Measurements from ENCODE around the gene ARHGEF2.
"Not testable (repeated sequence)": the region's sequence is repeated elsewhere in the genome, so short reads cannot be mapped to it uniquely, and the experiment has no call there.

Gene ARHGEF2

DNA sequence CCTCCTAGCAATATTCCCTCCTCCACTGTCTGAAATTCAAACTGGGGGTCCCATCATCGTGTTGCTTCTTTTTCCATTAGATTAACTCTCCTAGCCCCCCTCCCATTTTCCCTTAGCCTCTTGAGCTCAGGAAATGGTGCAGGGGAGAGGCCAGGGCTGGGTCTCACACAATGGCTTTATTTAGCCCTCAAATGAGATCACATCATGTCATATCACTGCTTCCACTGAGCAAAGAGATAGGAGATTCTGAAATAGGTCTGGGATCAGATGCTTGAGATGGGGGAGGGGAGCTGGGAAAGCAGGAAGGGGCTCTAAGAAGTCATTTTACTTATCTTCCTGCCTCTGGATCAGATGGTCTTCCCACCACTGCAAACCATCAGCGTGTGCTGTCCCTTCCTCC, 17.8 kb upstream of the ARHGEF2 start:
- no peaks in the 10 kb centered on the region for H3K27me3 ChIP-seq
- H4K20me1 ChIP-seq: no peaks in the 10 kb centered on the region
- no peaks in the 10 kb centered on the region for H3K36me3 ChIP-seq
- H3K4me3 ChIP-seq: no peak overlapping the region
- H3K9me3 ChIP-seq: no peaks in the 10 kb centered on the region
- no peak overlapping the region for H3K27ac ChIP-seq
- no peak for TF ChIP-seq Cebpa-rat (IDR thresholded peaks at IDR 0.05)
- H3K4me1 ChIP-seq: peaks cover 19% of the 10 kb centered on the region
- H3K4me2 ChIP-seq: peak overlapping the region; percentile 14; the same call in 1 of the 2 replicates
- H3K9ac ChIP-seq: no peak overlapping the region

DNA sequence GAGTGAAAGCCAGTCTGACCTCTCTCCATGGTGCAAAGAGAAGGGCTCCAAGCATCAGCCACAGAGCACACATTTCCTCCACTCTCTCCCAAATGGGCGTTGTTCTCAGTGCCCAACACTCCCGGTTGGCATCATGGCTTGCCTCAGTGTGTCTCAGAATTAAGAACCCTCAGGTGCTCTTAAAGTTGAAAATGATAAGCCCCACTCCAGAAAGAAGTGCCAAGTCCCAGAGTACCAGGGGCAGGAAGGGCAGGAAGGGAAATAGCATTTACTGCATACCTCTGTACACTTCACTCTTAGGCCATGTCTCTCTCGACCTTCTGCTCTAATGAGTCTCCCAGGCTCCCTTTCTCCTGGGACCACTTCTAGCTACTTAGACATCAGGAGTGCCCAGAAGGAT, 15.2 kb upstream of the ARHGEF2 start:
- Histone ChIP-seq H3K36me3 (no peaks in the 10 kb centered on the region), H3K4me2 (no peak overlapping the region), H4K20me1 (no peaks in the 10 kb centered on the region), H3K9ac (no peak overlapping the region), H3K4me3 (no peak overlapping the region), H3K9me3 (no peaks in the 10 kb centered on the region), H3K4me1 (peaks cover 36% of the 10 kb centered on the region), H3K27me3 (no peaks in the 10 kb centered on the region), H3K27ac (no peak overlapping the region)
- no peak for TF ChIP-seq Cebpa-rat (IDR thresholded peaks at IDR 0.05)

DNA sequence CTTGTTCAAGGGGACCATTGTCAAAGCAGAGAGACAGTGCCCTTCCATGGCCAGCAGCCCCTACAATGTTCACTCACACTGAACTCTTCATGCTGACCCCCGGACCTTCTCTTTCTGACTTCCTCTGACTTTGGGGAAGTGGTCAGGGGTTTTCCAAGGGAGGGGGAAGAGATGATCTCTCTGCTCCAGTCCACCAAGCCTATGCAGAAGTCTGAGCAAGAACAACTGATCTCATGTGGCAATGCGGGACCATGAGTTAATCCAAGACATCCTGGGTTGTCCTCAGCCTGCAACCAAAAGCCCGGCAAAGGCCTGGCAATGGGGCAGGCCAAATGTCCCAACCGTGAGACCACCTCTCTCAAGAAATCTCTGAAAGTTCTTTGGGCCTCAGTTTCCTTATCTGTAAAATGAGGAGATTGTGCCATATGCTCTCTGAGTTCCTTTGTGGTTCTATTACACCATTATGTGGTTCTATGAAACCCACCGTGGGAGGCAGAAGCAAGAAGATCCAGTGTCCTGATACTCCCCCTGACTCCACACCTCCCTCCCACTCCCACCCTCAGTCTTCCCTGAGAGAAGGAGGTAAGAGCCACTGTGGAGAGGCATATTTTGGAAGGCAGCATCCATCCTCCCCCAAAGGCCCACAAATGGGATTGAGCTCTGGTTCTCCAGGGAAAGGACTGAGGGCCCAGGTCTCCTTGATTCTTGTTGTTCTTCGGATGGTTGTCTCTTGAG, 11.8 kb upstream of the ARHGEF2 start:
- no peaks in the 10 kb centered on the region for H3K27me3 ChIP-seq

GRCh38 chr1:155989242-155990004, 11.1 kb upstream of the ARHGEF2 start:
- Histone ChIP-seq H3K36me3 (no peaks in the 10 kb centered on the region), H3K9ac (peak overlapping the region; percentile 18; the same call in 1 of the 2 replicates), H3K4me2 (peak overlapping the region; percentile 47), H3K9me3 (no peaks in the 10 kb centered on the region; the same call in 1 of the 2 replicates), H3K27me3 (no peaks in the 10 kb centered on the region), H4K20me1 (no peaks in the 10 kb centered on the region), H3K4me3 (no peak overlapping the region), H3K4me1 (peaks cover 42% of the 10 kb centered on the region), H3K27ac (0 out of 2 replicates have a peak overlapping the region, but pooled peaks have one; percentile 29)
- no peak for TF ChIP-seq Cebpa-rat (IDR thresholded peaks at IDR 0.05)

More for the DNA sequence above, 11.8 kb upstream of the ARHGEF2 start:
- Histone ChIP-seq H3K4me2 (peak overlapping the region; percentile 47), H3K4me3 (no peak overlapping the region), H3K36me3 (no peaks in the 10 kb centered on the region), H3K9ac (peak overlapping the region; percentile 33; the same call in 1 of the 2 replicates), H3K4me1 (peaks cover 36% of the 10 kb centered on the region), H3K9me3 (no peaks in the 10 kb centered on the region; the same call in 1 of the 2 replicates), H4K20me1 (no peaks in the 10 kb centered on the region), H3K27ac (no peak overlapping the region)
- TF ChIP-seq Cebpa-rat (IDR thresholded peaks at IDR 0.05): no peak

- H3K4me2 ChIP-seq, H3K27me3 ChIP-seq, H3K4me3 ChIP-seq, H3K36me3 ChIP-seq, H3K9ac ChIP-seq, H3K27ac ChIP-seq, H4K20me1 ChIP-seq, H3K9me3 ChIP-seq: not testable (repeated sequence)
- peaks cover 74% of the 10 kb centered on the region for H3K4me1 ChIP-seq
Observed at GRCh38 chr1:155984903-155985645, 6.7 kb upstream of the ARHGEF2 start.

GRCh38 chr1:155984341-155984740, 6.0 kb upstream of the ARHGEF2 start:
- no peaks in the 10 kb centered on the region; the same call in 1 of the 2 replicates for H3K9me3 ChIP-seq
- TF ChIP-seq Cebpa-rat (IDR thresholded peaks at IDR 0.05): no peak
- H3K4me2 ChIP-seq: no peak overlapping the region
- H4K20me1 ChIP-seq: no peaks in the 10 kb centered on the region
- no peak overlapping the region for H3K27ac ChIP-seq
- H3K4me1 ChIP-seq: peaks cover 74% of the 10 kb centered on the region
- no peaks in the 10 kb centered on the region for H3K36me3 ChIP-seq
- H3K4me3 ChIP-seq: no peak overlapping the region
- H3K27me3 ChIP-seq: no peaks in the 10 kb centered on the region
- no peak overlapping the region for H3K9ac ChIP-seq

- H3K4me3 ChIP-seq: no peak overlapping the region
Observed at GRCh38 chr1:155983191-155984024, 5.1 kb upstream of the ARHGEF2 start.

GRCh38 chr1:155982106-155982505, 3.8 kb upstream of the ARHGEF2 start:
- H3K27me3 ChIP-seq: no peaks in the 10 kb centered on the region
- no peak for TF ChIP-seq Cebpa-rat (IDR thresholded peaks at IDR 0.05)
- peaks cover 69% of the 10 kb centered on the region for H3K4me1 ChIP-seq
- peak overlapping the region; percentile 93 for H3K4me2 ChIP-seq
- no peaks in the 10 kb centered on the region for H3K9me3 ChIP-seq
- H3K27ac ChIP-seq: peak overlapping the region; percentile 99
- H3K4me3 ChIP-seq: peak overlapping the region; percentile 96; the same call in 1 of the 2 replicates
- H4K20me1 ChIP-seq: no peaks in the 10 kb centered on the region; the same call in 1 of the 2 replicates
- no peaks in the 10 kb centered on the region for H3K36me3 ChIP-seq
- peak overlapping the region; percentile 99; the same call in 1 of the 2 replicates for H3K9ac ChIP-seq

More at GRCh38 chr1:155983191-155984024, 5.1 kb upstream of the ARHGEF2 start:
- no peaks in the 10 kb centered on the region for H3K27me3 ChIP-seq
- H3K36me3 ChIP-seq: no peaks in the 10 kb centered on the region
- peaks cover 73% of the 10 kb centered on the region for H3K4me1 ChIP-seq
- no peaks in the 10 kb centered on the region; the same call in 1 of the 2 replicates for H3K9me3 ChIP-seq
- no peak overlapping the region for H3K27ac ChIP-seq
- no peak for TF ChIP-seq Cebpa-rat (IDR thresholded peaks at IDR 0.05)
- peak overlapping the region; percentile 93 for H3K4me2 ChIP-seq
- H3K9ac ChIP-seq: no peak overlapping the region
- H4K20me1 ChIP-seq: no peaks in the 10 kb centered on the region

Data from BLaER1 (cell line).